HG03066 (cell line): Measurements from ENCODE around the gene CASP5.

ENCODE experiments used
- ATAC-seq: cut with Tn5 transposase; IDR thresholded peaks from one replicate; pipeline ENCODE4 v1.9.1; 2021; ENCODE audit warnings: low read depth; ENCODE audit not compliant: unreplicated experiment

The CASP5 gene

GRCh38 chr11:104968856-104969776, 53.9 kb downstream of the CASP5 start:
- peak; percentile 14 for ATAC-seq

GRCh38 chr11:104968355-104968855, 54.6 kb downstream of the CASP5 start, which contains the start of gene CASP4:
Gene CASP4 (minus strand): TSS chr11:104968574. CDS start chr11:104968525, 49 bp downstream.
- peak; percentile 92 for ATAC-seq

GRCh38 chr11:104967534-104968354, 55.2 kb downstream of the CASP5 start:
- ATAC-seq: peak; percentile 29

- ATAC-seq: no peak
These were observed 57.2 kb downstream of the CASP5 start for GRCh38 chr11:104965735-104966134.

GRCh38 chr11:104964247-104964646, 58.7 kb downstream of the CASP5 start:
- no peak for ATAC-seq

- ATAC-seq: no peak
These were observed 60.1 kb downstream of the CASP5 start for GRCh38 chr11:104962852-104963251.

- ATAC-seq: no peak
These were observed 65.7 kb downstream of the CASP5 start for GRCh38 chr11:104957280-104957679.

- no peak for ATAC-seq
These were observed 66.4 kb downstream of the CASP5 start for GRCh38 chr11:104956528-104956927.

GRCh38 chr11:104946907-104947306, 76.1 kb downstream of the CASP5 start:
- peak; percentile 93 for ATAC-seq
